Psoas muscle (tissue), 8 donors: ENCODE results near the gene EFTUD2. TPM values are rescaled to one million over a fixed set of nuclear protein-coding genes. Genes with fewer than 3 reads are reported as not detected.

Experiments
- ATAC-seq, 4 donors: fragments of 200-7000 bp; cut with Tn5 transposase; one replicate each; pipeline ENCODE4 v1.9.1; 2020; ENCODE audit warnings: moderate library complexity in 3 of 4, mild to moderate bottlenecking in 2 of 4
- DNase-seq, 2 donors: peaks; one replicate each; pipeline ENCODE4 v3.0.0-alpha.2; 2020
- H3K27ac ChIP-seq: fragments of 200-600 bp; one replicate; pipeline ENCODE4 v1.8.0; 2022
- H3K27me3 ChIP-seq, 3 donors: fragments of 200-600 bp in 1 of 3; one replicate each; pipeline versions ENCODE4 v1.6.1 to v1.8.0; 2013 to 2022; ENCODE audit warnings: low read length in 2 of 3, mild to moderate bottlenecking in 2 of 3, moderate library complexity in 1 of 3; ENCODE audit not compliant: insufficient read depth in 3 of 3
- H3K36me3 ChIP-seq, 2 donors: fragments of 200-600 bp in 1 of 2; one replicate each; pipeline versions ENCODE4 v1.6.1 to v1.8.0; 2013 to 2022; ENCODE audit warnings: low read depth in 1 of 2, mild to moderate bottlenecking in 1 of 2, moderate library complexity in 1 of 2; ENCODE audit not compliant: insufficient read depth in 1 of 2
- H3K4me1 ChIP-seq: fragments of 200-600 bp; one replicate; pipeline ENCODE4 v1.8.0; 2022
- H3K4me3 ChIP-seq: fragments of 200-600 bp; one replicate; pipeline ENCODE4 v1.8.0; 2022; ENCODE audit warnings: mild to moderate bottlenecking
- H3K9me3 ChIP-seq: fragments of 200-600 bp; one replicate; pipeline ENCODE4 v1.8.0; 2022
- WGBS, 3 donors: extraction: QIAGEN DNeasy Blood & Tissue Kit; methylation state at CpG; one replicate each; pipeline versions ENCODE4 v1.1.6 to v1.1.7; 2013; 5-methylcytosine and 5-hydroxymethylcytosine counted together
- intact Hi-C, 2 donors: fragments of 100-400 bp; cut with DNase I; formaldehyde crosslinking; loops; one replicate each; pipeline versions ENCODE4 v1.11.0 to v1.14.2; 2022
- polyA plus RNA-seq, 3 donors: library from polyadenylated mRNA; stranded (reverse); fragments of 200-250 nt; gene quantifications; one replicate each; pipeline ENCODE4 v1.2.3, GENCODE V29; 2013
- total RNA-seq, 4 donors: library from RNA; stranded (reverse); fragmentation: NEBNext Ultra II Directional in 2 of 4; extraction: Animal tissue kit (Norgen Biotek cat#: 25700) in 2 of 4; gene quantifications; one replicate each; pipeline versions ENCODE4 v1.2.1 to v1.2.4, GENCODE V29; 2021 to 2023
- TF ChIP-seq, protein P1 (sequence below): fragments of 200-600 bp; IDR thresholded peaks from one replicate; pipeline ENCODE4 v1.8.0; 2022; ENCODE audit warnings: antibody characterized with exemption
- donor health status: healthy with polysubstance abuse.
- donor health status: DM: no; HTN: no; CAD: no; lungs with moderate emphysema.
- donor health status: Bipolar disorder and iron deficiency.
- donor health status: healthy.
- donor health status: DM: yes; HTN: yes; CAD: no.
- donor health status: DM: no; HTN: no; CAD: no.
- donor health status: DM: no; HTN: no; CAD: no.
- donor health status: DM: yes; HTN: yes; CAD: no.

EFTUD2 gene
- total and polyA plus RNA-seq, 7 donors = 46.0 to 114 (median 102) TPM

- 61 to 78% (median 63%) methylated on average over 4 of the region's 4 CpGs for WGBS, 3 donors
- no peaks in the 10 kb centered on the region for H3K36me3 ChIP-seq
- DNase-seq = no peak
- no peak overlapping the region for H3K27ac ChIP-seq
- H3K4me1 ChIP-seq = peaks cover 4% of the 10 kb centered on the region
- H3K4me3 ChIP-seq = no peak overlapping the region
- ATAC-seq = no peak
- no peaks in the 10 kb centered on the region for H3K9me3 ChIP-seq
- TF ChIP-seq, protein P1, sequence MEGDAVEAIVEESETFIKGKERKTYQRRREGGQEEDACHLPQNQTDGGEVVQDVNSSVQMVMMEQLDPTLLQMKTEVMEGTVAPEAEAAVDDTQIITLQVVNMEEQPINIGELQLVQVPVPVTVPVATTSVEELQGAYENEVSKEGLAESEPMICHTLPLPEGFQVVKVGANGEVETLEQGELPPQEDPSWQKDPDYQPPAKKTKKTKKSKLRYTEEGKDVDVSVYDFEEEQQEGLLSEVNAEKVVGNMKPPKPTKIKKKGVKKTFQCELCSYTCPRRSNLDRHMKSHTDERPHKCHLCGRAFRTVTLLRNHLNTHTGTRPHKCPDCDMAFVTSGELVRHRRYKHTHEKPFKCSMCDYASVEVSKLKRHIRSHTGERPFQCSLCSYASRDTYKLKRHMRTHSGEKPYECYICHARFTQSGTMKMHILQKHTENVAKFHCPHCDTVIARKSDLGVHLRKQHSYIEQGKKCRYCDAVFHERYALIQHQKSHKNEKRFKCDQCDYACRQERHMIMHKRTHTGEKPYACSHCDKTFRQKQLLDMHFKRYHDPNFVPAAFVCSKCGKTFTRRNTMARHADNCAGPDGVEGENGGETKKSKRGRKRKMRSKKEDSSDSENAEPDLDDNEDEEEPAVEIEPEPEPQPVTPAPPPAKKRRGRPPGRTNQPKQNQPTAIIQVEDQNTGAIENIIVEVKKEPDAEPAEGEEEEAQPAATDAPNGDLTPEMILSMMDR = no peak
- H3K27me3 ChIP-seq = peaks cover 0 to 8% (median 0%) of the 10 kb centered on the region in 3 donors
- intact Hi-C loops = no loop called here
Observed at GRCh38 chr17:44942456-44942855, 43.2 kb upstream of the EFTUD2 start.

- intact Hi-C loops = no loop called here
- Histone ChIP-seq H3K4me1 (no peaks in the 10 kb centered on the region), H3K4me3 (no peak overlapping the region), H3K9me3 (no peaks in the 10 kb centered on the region), H3K27ac (no peak overlapping the region), H3K27me3 (peaks cover 0 to 3% (median 0%) of the 10 kb centered on the region in 3 donors), H3K36me3 (no peaks in the 10 kb centered on the region)
- 63 to 79% (median 72%) methylated on average over 9 of the region's 9 CpGs for WGBS, 3 donors
- DNase-seq (no peak), ATAC-seq (no peak)
- TF ChIP-seq, protein P1 = no peak
Observed at GRCh38 chr17:44941712-44942331, 42.6 kb upstream of the EFTUD2 start.

- H3K9me3 ChIP-seq = no peaks in the 10 kb centered on the region
- no peaks in the 10 kb centered on the region for H3K4me1 ChIP-seq
- no peak overlapping the region for H3K4me3 ChIP-seq
- WGBS, 3 donors = 74 to 87% (median 77%) methylated on average over 1 of the region's 1 CpG
- TF ChIP-seq, protein P1 = no peak
- H3K27me3 ChIP-seq = peaks cover 0 to 3% (median 0%) of the 10 kb centered on the region in 3 donors
- DNase-seq (no peak), ATAC-seq (no peak)
- H3K36me3 ChIP-seq = no peaks in the 10 kb centered on the region
- no peak overlapping the region for H3K27ac ChIP-seq
- intact Hi-C loops = no loop called here
Observed at GRCh38 chr17:44940768-44941167, 41.5 kb upstream of the EFTUD2 start.

GRCh38 chr17:44940317-44940716, 41.1 kb upstream of the EFTUD2 start:
- Histone ChIP-seq H3K27me3 (peaks cover 0 to 3% (median 0%) of the 10 kb centered on the region in 3 donors), H3K27ac (no peak overlapping the region), H3K36me3 (no peaks in the 10 kb centered on the region), H3K4me3 (no peak overlapping the region), H3K4me1 (no peaks in the 10 kb centered on the region), H3K9me3 (no peaks in the 10 kb centered on the region)
- ATAC-seq = no peak
- no peak for DNase-seq
- WGBS, 3 donors = 56 to 63% (median 57%) methylated on average over 4 of the region's 4 CpGs
- intact Hi-C loops = no loop called here
- TF ChIP-seq, protein P1 = no peak

DNA sequence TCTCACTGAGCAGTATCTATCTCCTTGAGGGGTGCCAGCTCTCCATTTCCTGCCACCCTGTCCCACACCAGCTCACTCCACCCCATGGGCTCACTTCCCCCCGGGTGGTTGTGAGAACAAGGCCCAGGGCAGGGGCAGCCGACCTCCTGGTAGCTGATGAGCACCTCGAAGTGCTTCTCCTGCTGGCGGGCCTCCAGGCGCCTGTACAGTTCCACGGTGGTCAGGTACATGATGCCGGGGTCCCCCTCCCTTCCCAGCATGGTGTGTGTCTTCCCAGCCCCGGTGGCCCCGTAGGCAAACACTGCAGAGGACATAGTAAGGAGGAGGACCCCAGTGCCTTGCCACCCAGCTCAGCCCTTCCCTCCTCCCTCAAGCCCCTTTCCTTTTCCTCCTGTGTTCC, 35.9 kb upstream of the EFTUD2 start:
- no peak for ATAC-seq
- intact Hi-C loops = no loop called here
- 88 to 99% (median 96%) methylated on average over 9 of the region's 9 CpGs for WGBS, 3 donors

More for the DNA sequence above, 35.9 kb upstream of the EFTUD2 start:
- Histone ChIP-seq H3K36me3 (no peaks in the 10 kb centered on the region), H3K27ac (no peak overlapping the region), H3K27me3 (no peaks in the 10 kb centered on the region), H3K4me3 (no peak overlapping the region), H3K9me3 (no peaks in the 10 kb centered on the region), H3K4me1 (no peaks in the 10 kb centered on the region)
- DNase-seq = no peak
- TF ChIP-seq, protein P1 = no peak
